ENCODE results near the gene RNF19B. TPM values are rescaled to one million over a fixed set of nuclear protein-coding genes. Genes with fewer than 3 reads are reported as not detected.

Gene RNF19B
- total RNA-seq, 2 donors from 2014 or later, result 7.5 to 19.8 TPM

DNA sequence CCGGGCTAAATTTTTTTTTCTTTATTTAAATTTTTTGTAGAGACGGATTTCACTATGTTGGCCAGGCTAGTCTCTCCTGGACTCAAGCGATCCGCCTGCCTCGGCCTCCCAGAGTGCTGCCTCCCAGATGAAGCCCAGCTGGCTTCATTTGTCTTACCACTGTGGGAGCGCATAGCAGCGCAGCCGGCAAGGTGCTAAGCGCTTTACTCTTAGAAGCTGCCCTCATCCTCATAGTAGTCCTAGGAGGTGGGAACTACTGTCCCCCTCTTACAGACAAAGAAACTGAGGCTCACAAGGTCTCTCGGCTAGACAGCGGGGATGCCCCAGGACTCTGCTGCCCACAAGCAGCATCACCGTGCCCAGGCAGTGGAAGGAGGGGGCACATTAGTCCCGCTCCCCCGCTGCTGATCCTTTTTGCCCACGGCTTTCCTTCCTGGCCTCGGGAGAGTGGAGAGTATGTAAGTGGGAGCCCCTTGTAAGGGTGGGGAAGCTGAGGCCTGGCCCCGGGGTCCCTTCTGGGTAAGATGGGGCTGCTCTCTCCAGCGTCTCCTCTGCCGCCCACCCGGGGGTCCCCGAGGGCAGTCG lies 64.1 kb downstream of the RNF19B start:
- DNase-seq, result peak in 1 of 4 donors; percentile 30
- TF ChIP-seq POLR2A (IDR thresholded peaks at IDR 0.05) (no peak), CTCF (IDR thresholded peaks at IDR 0.05) (no peak)
- H3K4me1 ChIP-seq, result peaks cover 33% of the 10 kb centered on the region
- intact Hi-C loops (cut with DNase I), result no loop called here
- H3K27me3 ChIP-seq, result no peaks in the 10 kb centered on the region
- peak overlapping the region in 1 of 4 donors; percentile 61 for H3K27ac ChIP-seq
- H3K9me3 ChIP-seq, result no peaks in the 10 kb centered on the region
- 33 to 34% methylated on average over 14 to 22 of the region's 22 CpGs for WGBS, 2 donors
- H3K4me3 ChIP-seq, result peak overlapping the region; percentile 21 to 28
- H3K36me3 ChIP-seq (replicated peaks in 1 of 2; ENCODE audit: insufficient read depth in 1 of 2, low read depth in 2 of 2), result no peaks in the 10 kb centered on the region
- no peak for ATAC-seq

GRCh38 chr1:32899586-32900296 lies 64.9 kb downstream of the RNF19B start:
- H3K27ac ChIP-seq, result no peak overlapping the region
- H3K9me3 ChIP-seq, result no peaks in the 10 kb centered on the region
- intact Hi-C loops (cut with DNase I), result no loop called here
- no peaks in the 10 kb centered on the region for H3K27me3 ChIP-seq
- TF ChIP-seq CTCF (IDR thresholded peaks at IDR 0.05) (no peak), POLR2A (IDR thresholded peaks at IDR 0.05) (no peak)
- peaks cover 26% of the 10 kb centered on the region for H3K4me1 ChIP-seq
- H3K4me3 ChIP-seq, result no peak overlapping the region
- ATAC-seq (no peak), DNase-seq (peak in 2 of 4 donors; percentile 31 to 42)
- no peaks in the 10 kb centered on the region for H3K36me3 ChIP-seq (replicated peaks in 1 of 2; ENCODE audit: insufficient read depth in 1 of 2, low read depth in 2 of 2)
- WGBS, 2 donors, result 70 to 76% methylated on average over 7 of the region's 7 CpGs

DNA sequence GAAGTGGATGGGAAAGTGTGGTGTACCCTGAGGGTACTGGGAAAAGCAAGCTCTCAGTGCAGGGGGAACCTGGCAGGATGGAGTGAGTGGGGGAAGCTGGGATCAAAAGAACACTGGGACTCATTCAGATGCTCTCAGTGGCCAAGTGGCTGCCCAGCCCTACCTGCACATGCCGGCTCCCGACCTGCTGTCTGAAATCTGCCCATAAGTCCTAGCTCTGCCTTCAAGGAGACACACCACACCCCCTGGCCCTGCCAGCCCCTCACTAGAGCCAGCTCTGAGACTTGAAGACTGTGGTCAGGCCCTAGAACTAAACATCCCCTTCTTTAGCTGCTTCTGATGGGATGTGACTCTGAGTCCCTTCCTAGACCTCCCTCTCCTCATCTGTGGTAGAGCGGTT lies 65.7 kb downstream of the RNF19B start:
- WGBS, 2 donors, result 88 to 100% methylated on average over 3 of the region's 3 CpGs
- intact Hi-C loops (cut with DNase I), result no loop called here
- no peak for ATAC-seq
- TF ChIP-seq POLR2A (IDR thresholded peaks at IDR 0.05) (no peak), CTCF (IDR thresholded peaks at IDR 0.05) (no peak)
- Histone ChIP-seq H3K4me1 (peaks cover 18% of the 10 kb centered on the region), H3K27ac (no peak overlapping the region), H3K4me3 (no peak overlapping the region), H3K27me3 (no peaks in the 10 kb centered on the region), H3K36me3 (replicated peaks in 1 of 2; ENCODE audit: insufficient read depth in 1 of 2, low read depth in 2 of 2) (no peaks in the 10 kb centered on the region), H3K9me3 (no peaks in the 10 kb centered on the region)
- no peak for DNase-seq

- Histone ChIP-seq H3K4me3 (no peak overlapping the region), H3K27ac (no peak overlapping the region), H3K27me3 (no peaks in the 10 kb centered on the region), H3K4me1 (peaks cover 23% of the 10 kb centered on the region), H3K9me3 (no peaks in the 10 kb centered on the region), H3K36me3 (replicated peaks in 1 of 2; ENCODE audit: insufficient read depth in 1 of 2, low read depth in 2 of 2) (no peaks in the 10 kb centered on the region)
- TF ChIP-seq POLR2A (IDR thresholded peaks at IDR 0.05) (no peak), CTCF (IDR thresholded peaks at IDR 0.05) (no peak)
- DNase-seq, result no peak
- intact Hi-C loops (cut with DNase I), result no loop called here
- WGBS, 2 donors, result 93 to 100% methylated on average over 7 to 9 of the region's 9 CpGs
- ATAC-seq, result no peak
These were observed 66.6 kb downstream of the RNF19B start for GRCh38 chr1:32898056-32898455.

Data from body of pancreas (tissue), 4 donors.